IPS-20b (cell line): ENCODE measurements around the gene SMYD3.

Experiments
- H3K27ac ChIP-seq: one replicate; pipeline ENCODE4 v1.5.1; 2013; ENCODE audit warnings: low read length
- H3K27me3 ChIP-seq: 2 replicates; pipeline ENCODE4 v1.6.1; 2013; ENCODE audit warnings: mild to moderate bottlenecking, low read length, inconsistent platforms; ENCODE audit not compliant: insufficient read depth
- H3K36me3 ChIP-seq: 2 replicates; pipeline ENCODE4 v1.6.1; 2013; ENCODE audit warnings: low read depth, mild to moderate bottlenecking, inconsistent platforms, low read length, moderate library complexity; ENCODE audit not compliant: insufficient read depth
- H3K4me1 ChIP-seq: 2 replicates; pipeline ENCODE4 v1.6.1; 2013; ENCODE audit warnings: mild to moderate bottlenecking, control low read depth, inconsistent platforms, low read length, moderate library complexity; ENCODE audit not compliant: insufficient read depth
- H3K4me3 ChIP-seq: 2 replicates; pipeline ENCODE4 v1.5.1; 2013; ENCODE audit warnings: mild to moderate bottlenecking, low read length, inconsistent platforms
- H3K9ac ChIP-seq: 2 replicates; pipeline ENCODE4 v1.6.1; 2013; ENCODE audit warnings: low read depth, mild to moderate bottlenecking, inconsistent platforms, low read length, moderate library complexity
- H3K9me3 ChIP-seq: 2 replicates; pipeline ENCODE4 v1.6.1; 2013; ENCODE audit warnings: mild to moderate bottlenecking, low read depth, low read length, inconsistent platforms; ENCODE audit not compliant: insufficient read depth

The SMYD3 gene

DNA sequence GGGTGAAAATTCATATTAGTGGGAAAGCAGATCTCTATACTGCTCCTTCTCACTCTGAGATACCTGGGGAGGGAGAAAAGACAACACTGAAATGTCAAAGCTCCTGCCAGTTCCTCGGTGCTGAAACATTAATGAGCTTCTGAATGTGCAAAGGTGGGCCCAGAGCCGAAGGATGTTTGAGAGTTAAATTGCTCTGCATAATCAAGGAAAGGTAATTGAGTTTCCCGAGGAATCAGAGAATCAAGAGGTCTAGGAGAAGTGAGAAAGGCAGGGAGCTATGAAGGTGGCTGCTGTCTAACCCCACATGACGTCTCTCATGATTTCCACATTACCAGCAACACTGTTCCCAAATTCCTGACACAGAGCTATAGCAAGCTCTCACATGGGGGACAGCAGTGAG, 346.7 kb downstream of the SMYD3 start:
- Histone ChIP-seq H3K27me3 (no peaks in the 10 kb centered on the region), H3K9ac (no peak overlapping the region), H3K4me3 (no peak overlapping the region), H3K27ac (no peak overlapping the region), H3K4me1 (peaks cover 9% of the 10 kb centered on the region; the same call in 1 of the 2 replicates), H3K36me3 (no peaks in the 10 kb centered on the region), H3K9me3 (no peaks in the 10 kb centered on the region)

GRCh38 chr1:246159279-246160227, 347.5 kb downstream of the SMYD3 start:
- Histone ChIP-seq H3K27ac (no peak overlapping the region), H3K9ac (no peak overlapping the region), H3K4me3 (no peak overlapping the region), H3K36me3 (no peaks in the 10 kb centered on the region), H3K27me3 (no peaks in the 10 kb centered on the region), H3K9me3 (no peaks in the 10 kb centered on the region), H3K4me1 (peaks cover 9% of the 10 kb centered on the region; the same call in 1 of the 2 replicates)

DNA sequence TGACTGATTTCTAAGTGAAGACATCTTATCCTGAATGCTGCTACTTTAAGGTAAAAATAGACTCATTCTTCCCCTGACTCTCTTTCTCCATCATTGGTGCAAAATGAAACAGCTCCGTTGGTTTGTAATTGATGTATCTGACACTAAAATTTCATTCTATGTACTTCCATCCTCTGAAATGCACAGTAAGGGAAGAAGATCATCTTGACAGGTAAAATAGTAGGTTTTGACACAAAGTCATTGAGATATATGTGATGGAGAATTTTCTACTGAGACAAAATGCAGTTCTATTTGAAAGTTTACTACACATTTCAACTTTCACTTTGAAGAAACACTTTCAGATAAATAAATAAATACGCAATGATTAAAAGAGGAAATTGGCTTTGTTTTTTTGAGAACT, 348.9 kb downstream of the SMYD3 start:
- H3K4me1 ChIP-seq, result peaks cover 9% of the 10 kb centered on the region
- no peak overlapping the region for H3K9ac ChIP-seq

DNA sequence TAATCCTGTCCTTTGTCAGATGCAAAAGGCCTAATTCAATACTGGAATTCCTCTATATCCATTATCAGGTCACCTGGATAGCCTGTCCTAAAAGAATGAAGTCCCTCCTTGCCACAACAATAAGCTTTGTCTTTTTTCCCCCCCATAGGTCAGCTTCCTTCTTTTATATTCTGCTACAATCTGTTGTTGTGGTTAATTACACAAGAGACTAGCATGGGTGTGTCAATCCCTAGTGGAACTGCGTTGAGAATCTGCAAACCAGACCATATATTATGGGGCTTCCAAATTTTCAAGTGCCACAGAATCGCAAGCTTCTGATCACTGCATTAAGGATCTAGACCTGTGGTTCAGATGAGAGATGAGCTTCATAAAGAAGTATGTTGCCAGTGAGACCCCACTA, 349.6 kb downstream of the SMYD3 start:
- H3K9me3 ChIP-seq, result no peaks in the 10 kb centered on the region
- H3K27me3 ChIP-seq, result no peaks in the 10 kb centered on the region
- H3K36me3 ChIP-seq, result no peaks in the 10 kb centered on the region
- no peak overlapping the region for H3K9ac ChIP-seq
- H3K4me3 ChIP-seq, result no peak overlapping the region
- peaks cover 9% of the 10 kb centered on the region for H3K4me1 ChIP-seq
- H3K27ac ChIP-seq, result no peak overlapping the region

More for the DNA sequence above, 348.9 kb downstream of the SMYD3 start:
- H3K27me3 ChIP-seq, result no peaks in the 10 kb centered on the region
- no peak overlapping the region for H3K4me3 ChIP-seq
- no peaks in the 10 kb centered on the region for H3K36me3 ChIP-seq
- H3K9me3 ChIP-seq, result no peaks in the 10 kb centered on the region
- H3K27ac ChIP-seq, result no peak overlapping the region

DNA sequence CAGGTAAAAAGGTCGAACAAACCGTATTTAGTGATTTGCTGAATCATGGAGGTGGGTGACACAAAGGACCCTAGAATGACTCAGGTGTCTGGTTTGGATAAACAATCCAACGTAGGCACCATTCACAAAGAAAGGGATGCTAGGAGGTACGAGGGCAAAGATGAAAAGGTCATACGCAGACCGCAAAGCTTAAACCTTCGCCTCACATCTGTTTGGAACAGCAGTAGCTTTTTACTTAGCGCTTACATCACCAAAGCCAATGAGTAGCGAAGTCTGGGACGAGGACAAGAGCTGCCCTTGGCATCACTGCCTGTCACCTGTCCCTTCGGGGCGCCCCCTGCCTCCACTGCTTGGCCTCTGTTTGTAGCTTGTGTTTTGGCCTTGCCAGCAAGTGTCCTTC, 350.2 kb downstream of the SMYD3 start:
- no peak overlapping the region for H3K9ac ChIP-seq
- peaks cover 9% of the 10 kb centered on the region for H3K4me1 ChIP-seq
- no peaks in the 10 kb centered on the region for H3K27me3 ChIP-seq
- no peaks in the 10 kb centered on the region for H3K36me3 ChIP-seq
- no peak overlapping the region for H3K27ac ChIP-seq
- H3K4me3 ChIP-seq, result no peak overlapping the region
- no peaks in the 10 kb centered on the region for H3K9me3 ChIP-seq

DNA sequence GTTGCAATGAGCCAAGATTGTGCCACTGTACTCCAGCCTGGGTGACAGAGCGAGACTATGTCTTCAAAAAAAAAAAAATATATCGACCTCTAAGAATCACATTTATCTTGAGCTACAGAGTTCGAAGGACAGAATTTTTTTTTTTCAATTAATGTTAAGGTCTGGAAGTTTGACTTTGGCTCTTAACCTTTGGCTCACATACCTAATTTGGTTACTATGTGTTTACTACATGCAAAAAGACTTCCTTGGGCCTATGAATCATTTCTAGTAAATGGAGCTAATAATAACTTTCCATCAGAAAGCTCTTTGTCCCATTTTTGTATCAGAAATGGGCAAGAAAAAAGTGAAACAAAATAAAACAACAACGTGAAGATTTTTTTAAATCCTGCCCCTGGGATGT, 351.2 kb downstream of the SMYD3 start:
- peaks cover 9% of the 10 kb centered on the region for H3K4me1 ChIP-seq
- H3K36me3 ChIP-seq, result no peaks in the 10 kb centered on the region
- H3K9ac ChIP-seq, result no peak overlapping the region
- no peak overlapping the region for H3K4me3 ChIP-seq
- no peak overlapping the region for H3K27ac ChIP-seq
- H3K9me3 ChIP-seq, result no peaks in the 10 kb centered on the region
- no peaks in the 10 kb centered on the region for H3K27me3 ChIP-seq

DNA sequence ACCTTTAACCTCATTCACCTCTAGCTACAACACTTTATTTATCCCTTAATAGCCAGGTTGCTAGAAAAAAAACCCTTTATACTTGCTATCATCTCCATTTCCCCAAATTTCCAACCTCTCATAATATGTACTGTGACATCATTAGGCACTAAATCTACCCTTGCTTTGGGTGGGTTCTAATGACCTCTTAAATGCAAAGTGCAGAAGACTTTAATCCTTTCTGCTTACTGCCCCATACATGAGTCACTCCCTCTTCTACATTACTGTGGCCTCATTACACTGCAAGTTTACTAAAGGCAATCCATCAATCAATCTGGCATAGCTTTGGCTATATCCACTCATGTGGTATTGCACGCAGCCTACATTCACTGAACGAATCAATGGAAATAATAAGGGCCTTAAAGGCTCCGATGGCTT, 353.3 kb downstream of the SMYD3 start:
- H3K9ac ChIP-seq, result no peak overlapping the region
- no peaks in the 10 kb centered on the region for H3K9me3 ChIP-seq
- no peak overlapping the region for H3K4me3 ChIP-seq
- no peaks in the 10 kb centered on the region for H3K36me3 ChIP-seq
- H3K4me1 ChIP-seq, result peaks cover 9% of the 10 kb centered on the region
- H3K27ac ChIP-seq, result no peak overlapping the region
- no peaks in the 10 kb centered on the region for H3K27me3 ChIP-seq

GRCh38 chr1:246152986-246153431, 354.1 kb downstream of the SMYD3 start:
- Histone ChIP-seq H3K27ac (no peak overlapping the region), H3K4me1 (peaks cover 9% of the 10 kb centered on the region), H3K9ac (no peak overlapping the region), H3K36me3 (no peaks in the 10 kb centered on the region), H3K4me3 (no peak overlapping the region), H3K9me3 (no peaks in the 10 kb centered on the region), H3K27me3 (no peaks in the 10 kb centered on the region)

DNA sequence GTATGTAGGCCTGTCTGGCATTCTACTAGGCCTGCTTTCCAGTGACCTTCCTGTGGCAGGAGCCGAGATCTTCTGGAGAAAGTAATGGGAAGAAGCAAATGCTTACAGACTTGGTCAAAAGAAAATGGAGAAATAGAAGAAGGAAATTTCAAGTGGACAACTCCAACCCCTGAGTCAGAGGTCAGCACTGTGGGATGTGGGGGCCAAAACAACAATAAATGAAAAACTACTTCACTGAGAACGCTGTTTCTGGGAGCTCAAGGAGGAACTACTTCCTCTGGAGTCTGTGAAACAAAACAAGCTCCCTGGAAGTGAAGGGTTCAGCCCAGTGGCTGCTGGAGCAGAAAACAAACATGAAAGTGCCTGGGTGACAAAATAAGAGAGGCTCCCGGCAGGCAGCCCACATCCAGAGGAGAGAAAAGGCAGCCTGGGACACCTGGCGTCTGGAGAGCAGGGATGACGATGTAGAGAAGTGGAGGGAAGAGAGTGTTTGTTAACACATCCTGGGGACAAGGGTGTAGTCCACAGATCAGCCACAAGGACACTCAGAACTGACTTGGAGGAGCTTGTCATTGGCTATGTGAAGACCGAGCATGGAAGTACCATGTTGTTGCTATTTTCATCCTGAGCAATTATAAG, 355.2 kb downstream of the SMYD3 start:
- Histone ChIP-seq H3K36me3 (no peaks in the 10 kb centered on the region), H3K4me3 (no peak overlapping the region), H3K27ac (no peak overlapping the region), H3K9me3 (no peaks in the 10 kb centered on the region), H3K27me3 (no peaks in the 10 kb centered on the region), H3K4me1 (peaks cover 5% of the 10 kb centered on the region), H3K9ac (no peak overlapping the region)

GRCh38 chr1:246149543-246149942, 357.5 kb downstream of the SMYD3 start:
- Histone ChIP-seq H3K27me3 (no peaks in the 10 kb centered on the region), H3K9ac (no peak overlapping the region), H3K9me3 (no peaks in the 10 kb centered on the region), H3K4me1 (no peaks in the 10 kb centered on the region; the same call in 1 of the 2 replicates), H3K4me3 (no peak overlapping the region), H3K27ac (no peak overlapping the region), H3K36me3 (no peaks in the 10 kb centered on the region)

GRCh38 chr1:246147524-246148461, 359.3 kb downstream of the SMYD3 start:
- Histone ChIP-seq H3K36me3 (no peaks in the 10 kb centered on the region), H3K4me1 (no peaks in the 10 kb centered on the region), H3K27ac (no peak overlapping the region), H3K27me3 (no peaks in the 10 kb centered on the region), H3K9ac (no peak overlapping the region), H3K9me3 (no peaks in the 10 kb centered on the region), H3K4me3 (no peak overlapping the region)
